GM23248 (cell line): ENCODE data around the gene MEX3B.

Experiments used
- EZH2 ChIP-seq: fragments of 200-600 bp; sonication (generic); IDR thresholded peaks from 2 replicates; pipeline ENCODE4 v1.6.1; 2018; ENCODE audit warnings: antibody characterized with exemption, mild to moderate bottlenecking; ENCODE audit not compliant: insufficient read depth, poor library complexity, severe bottlenecking
- EZH2phosphoT487 ChIP-seq: fragments of 200-600 bp; sonication (generic); IDR thresholded peaks from 2 replicates; pipeline ENCODE4 v1.6.1; 2018; ENCODE audit warnings: antibody characterized with exemption, moderate library complexity, mild to moderate bottlenecking, low read depth; ENCODE audit not compliant: insufficient read depth

GRCh38 chr15:82044373-82045178 lies 1.2 kb downstream of the MEX3B start:
- TF ChIP-seq EZH2, result no peak
- TF ChIP-seq EZH2phosphoT487, result no peak
